ENCODE results near the gene GUCA1C.

Gene GUCA1C

GRCh38 chr3:108887121-108887520, 66.6 kb downstream of the GUCA1C start:
- DNase-seq (ENCODE audit: insufficient read length, low spot score) (no peak), FAIRE-seq (no peak)

DNA sequence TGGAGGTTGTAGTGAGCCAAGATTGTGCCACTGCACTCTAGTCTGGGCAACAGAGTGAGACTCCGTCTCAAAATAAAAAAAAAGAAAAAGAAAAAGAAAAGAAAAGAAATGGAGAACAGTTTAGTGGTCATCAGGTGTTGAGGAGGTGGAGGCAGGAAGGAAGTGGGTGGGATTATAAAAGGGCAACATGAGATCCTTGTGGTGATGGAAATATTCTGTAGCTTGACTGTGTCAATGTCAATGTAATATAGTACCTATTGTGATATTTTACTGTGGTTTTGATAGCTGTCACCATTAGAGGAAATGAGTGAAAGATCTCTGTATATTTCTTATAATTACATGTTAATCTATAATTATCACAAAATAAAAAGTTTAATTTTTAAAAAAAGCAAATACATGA, 70.3 kb downstream of the GUCA1C start:
- TF ChIP-seq PAX5 (IDR thresholded peaks at IDR 0.05; ENCODE audit: insufficient read depth, low read length, severe bottlenecking) (no peak), POLR2A (IDR thresholded peaks at IDR 0.05; ENCODE audit: low read depth, low read length) (no peak), TAF1 (IDR thresholded peaks at IDR 0.05; ENCODE audit: low read depth, low read length) (no peak), POLR2AphosphoS5 (IDR thresholded peaks at IDR 0.05; ENCODE audit: low read depth, low read length) (no peak), POU2F2 (IDR thresholded peaks at IDR 0.05; ENCODE audit: low read depth, low read length) (no peak), SPI1 (IDR thresholded peaks at IDR 0.05; ENCODE audit: low read depth, low read length) (no peak)
- DNase-seq (ENCODE audit: insufficient read length, low spot score): no peak
- no peak for FAIRE-seq

More at GRCh38 chr3:108887121-108887520, 66.6 kb downstream of the GUCA1C start:
- TF ChIP-seq SPI1 (IDR thresholded peaks at IDR 0.05; ENCODE audit: low read depth, low read length) (no peak), POLR2A (IDR thresholded peaks at IDR 0.05; ENCODE audit: low read depth, low read length) (no peak), PAX5 (IDR thresholded peaks at IDR 0.05; ENCODE audit: insufficient read depth, low read length, severe bottlenecking) (no peak), POU2F2 (IDR thresholded peaks at IDR 0.05; ENCODE audit: low read depth, low read length) (no peak), TAF1 (IDR thresholded peaks at IDR 0.05; ENCODE audit: low read depth, low read length) (no peak), POLR2AphosphoS5 (IDR thresholded peaks at IDR 0.05; ENCODE audit: low read depth, low read length) (no peak)

GRCh38 chr3:108882762-108883161, 70.9 kb downstream of the GUCA1C start:
- FAIRE-seq: no peak
- DNase-seq (ENCODE audit: insufficient read length, low spot score): no peak
- TF ChIP-seq TAF1 (IDR thresholded peaks at IDR 0.05; ENCODE audit: low read depth, low read length): no peak
- no peak for TF ChIP-seq POLR2AphosphoS5 (IDR thresholded peaks at IDR 0.05; ENCODE audit: low read depth, low read length)
- no peak for TF ChIP-seq POLR2A (IDR thresholded peaks at IDR 0.05; ENCODE audit: low read depth, low read length)
- no peak for TF ChIP-seq PAX5 (IDR thresholded peaks at IDR 0.05; ENCODE audit: insufficient read depth, low read length, severe bottlenecking)
- TF ChIP-seq SPI1 (IDR thresholded peaks at IDR 0.05; ENCODE audit: low read depth, low read length): no peak
- TF ChIP-seq POU2F2 (IDR thresholded peaks at IDR 0.05; ENCODE audit: low read depth, low read length): no peak

GRCh38 chr3:108879915-108880314, 73.8 kb downstream of the GUCA1C start:
- FAIRE-seq: no peak
- DNase-seq (ENCODE audit: insufficient read length, low spot score): no peak
- TF ChIP-seq POLR2A (IDR thresholded peaks at IDR 0.05; ENCODE audit: low read depth, low read length): no peak
- TF ChIP-seq PAX5 (IDR thresholded peaks at IDR 0.05; ENCODE audit: insufficient read depth, low read length, severe bottlenecking): no peak
- TF ChIP-seq TAF1 (IDR thresholded peaks at IDR 0.05; ENCODE audit: low read depth, low read length): no peak
- TF ChIP-seq POLR2AphosphoS5 (IDR thresholded peaks at IDR 0.05; ENCODE audit: low read depth, low read length): no peak
- no peak for TF ChIP-seq SPI1 (IDR thresholded peaks at IDR 0.05; ENCODE audit: low read depth, low read length)
- no peak for TF ChIP-seq POU2F2 (IDR thresholded peaks at IDR 0.05; ENCODE audit: low read depth, low read length)

DNA sequence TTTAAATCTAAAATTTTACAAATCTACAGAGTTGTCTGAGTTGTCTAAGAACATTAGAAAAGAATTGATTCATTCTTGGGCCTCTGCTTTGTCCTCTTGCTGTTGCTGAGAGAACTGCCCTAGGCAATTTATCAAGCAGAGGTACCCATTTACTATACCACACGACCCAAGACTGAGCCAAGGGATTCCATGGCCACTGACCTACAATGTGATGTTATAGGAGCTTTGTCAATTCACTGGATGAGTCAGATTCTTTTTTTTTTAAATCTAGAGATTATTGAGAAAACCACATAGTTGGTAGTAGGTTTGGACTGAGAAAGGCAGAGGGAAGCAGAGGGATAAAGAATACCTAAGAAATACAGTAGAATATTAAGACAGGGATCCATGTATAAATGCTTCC, 75.8 kb downstream of the GUCA1C start:
- DNase-seq (ENCODE audit: insufficient read length, low spot score): no peak
- FAIRE-seq: no peak
- no peak for TF ChIP-seq PAX5 (IDR thresholded peaks at IDR 0.05; ENCODE audit: insufficient read depth, low read length, severe bottlenecking)
- TF ChIP-seq POLR2A (IDR thresholded peaks at IDR 0.05; ENCODE audit: low read depth, low read length): no peak
- no peak for TF ChIP-seq TAF1 (IDR thresholded peaks at IDR 0.05; ENCODE audit: low read depth, low read length)
- no peak for TF ChIP-seq SPI1 (IDR thresholded peaks at IDR 0.05; ENCODE audit: low read depth, low read length)
- TF ChIP-seq POLR2AphosphoS5 (IDR thresholded peaks at IDR 0.05; ENCODE audit: low read depth, low read length): no peak
- no peak for TF ChIP-seq POU2F2 (IDR thresholded peaks at IDR 0.05; ENCODE audit: low read depth, low read length)

- TF ChIP-seq POLR2A (IDR thresholded peaks at IDR 0.05; ENCODE audit: low read depth, low read length) (no peak), PAX5 (IDR thresholded peaks at IDR 0.05; ENCODE audit: insufficient read depth, low read length, severe bottlenecking) (no peak), SPI1 (IDR thresholded peaks at IDR 0.05; ENCODE audit: low read depth, low read length) (no peak)
- no peak for FAIRE-seq
- no peak for DNase-seq (ENCODE audit: insufficient read length, low spot score)
These were observed 89.9 kb downstream of the GUCA1C start for GRCh38 chr3:108863799-108864135.

GRCh38 chr3:108862865-108863798, 90.5 kb downstream of the GUCA1C start:
- no peak for TF ChIP-seq SPI1 (IDR thresholded peaks at IDR 0.05; ENCODE audit: low read depth, low read length)
- TF ChIP-seq POU2F2 (IDR thresholded peaks at IDR 0.05; ENCODE audit: low read depth, low read length): 0 out of 2 replicates have a peak, but pooled peaks have one; percentile 51
- DNase-seq (ENCODE audit: insufficient read length, low spot score): no peak
- no peak for FAIRE-seq

- DNase-seq (ENCODE audit: insufficient read length, low spot score) (no peak), FAIRE-seq (no peak)
- TF ChIP-seq SPI1 (IDR thresholded peaks at IDR 0.05; ENCODE audit: low read depth, low read length): no peak
These were observed 92.3 kb downstream of the GUCA1C start for GRCh38 chr3:108861401-108861800.
